Measurements from ENCODE around the gene GAPDHS. TPM values are rescaled to one million over a fixed set of nuclear protein-coding genes. Genes with fewer than 3 reads are reported as not detected.

The GAPDHS gene
- total RNA-seq, 1 donor from 2014 or later: not detected

DNA sequence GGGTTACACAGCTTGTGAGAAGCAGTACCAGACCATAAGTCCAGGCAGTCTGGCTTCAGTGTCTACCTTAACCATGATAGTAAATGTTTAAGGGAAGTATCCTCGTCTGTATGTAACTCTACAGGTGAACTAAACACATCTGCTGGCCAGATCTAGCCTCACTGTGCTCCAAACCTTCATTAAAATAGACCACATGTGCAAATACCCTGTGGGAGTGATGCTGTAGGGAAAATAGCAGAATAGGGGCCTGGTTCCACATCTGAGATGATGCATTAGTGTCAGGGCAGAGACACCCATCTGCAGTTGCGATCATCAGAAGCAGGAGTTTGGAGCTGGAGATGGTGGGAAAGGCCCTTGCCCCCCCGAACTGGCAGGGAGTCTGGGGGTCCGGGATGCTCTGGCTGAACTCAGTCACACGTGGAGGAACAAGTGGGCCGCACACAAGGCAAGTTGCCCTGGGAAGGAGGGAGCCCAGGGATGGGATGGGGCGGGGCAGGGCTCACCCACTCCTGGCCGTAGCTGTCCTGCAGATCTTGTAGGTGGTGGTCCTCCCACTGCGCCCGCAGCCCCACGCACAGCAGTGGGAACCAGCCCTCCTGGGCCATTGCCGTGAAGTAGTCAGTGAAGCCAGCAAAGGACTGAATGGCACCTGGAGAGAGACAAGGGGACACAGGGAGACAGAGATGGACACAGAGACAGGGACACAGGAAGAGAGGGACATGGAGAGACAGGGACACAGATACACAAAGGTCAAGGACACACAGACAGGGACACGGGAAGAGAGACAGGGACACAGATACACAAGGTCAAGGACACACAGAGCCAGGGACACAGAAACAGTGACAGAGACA lies 19.5 kb downstream of the GAPDHS start:
- no peak for ATAC-seq (ENCODE audit: low read depth)
- TF ChIP-seq, protein P1, sequence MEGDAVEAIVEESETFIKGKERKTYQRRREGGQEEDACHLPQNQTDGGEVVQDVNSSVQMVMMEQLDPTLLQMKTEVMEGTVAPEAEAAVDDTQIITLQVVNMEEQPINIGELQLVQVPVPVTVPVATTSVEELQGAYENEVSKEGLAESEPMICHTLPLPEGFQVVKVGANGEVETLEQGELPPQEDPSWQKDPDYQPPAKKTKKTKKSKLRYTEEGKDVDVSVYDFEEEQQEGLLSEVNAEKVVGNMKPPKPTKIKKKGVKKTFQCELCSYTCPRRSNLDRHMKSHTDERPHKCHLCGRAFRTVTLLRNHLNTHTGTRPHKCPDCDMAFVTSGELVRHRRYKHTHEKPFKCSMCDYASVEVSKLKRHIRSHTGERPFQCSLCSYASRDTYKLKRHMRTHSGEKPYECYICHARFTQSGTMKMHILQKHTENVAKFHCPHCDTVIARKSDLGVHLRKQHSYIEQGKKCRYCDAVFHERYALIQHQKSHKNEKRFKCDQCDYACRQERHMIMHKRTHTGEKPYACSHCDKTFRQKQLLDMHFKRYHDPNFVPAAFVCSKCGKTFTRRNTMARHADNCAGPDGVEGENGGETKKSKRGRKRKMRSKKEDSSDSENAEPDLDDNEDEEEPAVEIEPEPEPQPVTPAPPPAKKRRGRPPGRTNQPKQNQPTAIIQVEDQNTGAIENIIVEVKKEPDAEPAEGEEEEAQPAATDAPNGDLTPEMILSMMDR (IDR thresholded peaks at IDR 0.05): no peak
- Mint-ChIP-seq H3K4me1 (peaks cover 19% of the 10 kb centered on the region), H3K27ac (no peak overlapping the region), H3K27me3 (peaks cover 14% of the 10 kb centered on the region), H3K9me3 (no peaks in the 10 kb centered on the region), H3K4me3 (no peak overlapping the region), H3K36me3 (ENCODE audit: low read depth) (peaks cover 12% of the 10 kb centered on the region)
- intact Hi-C loops (cut with micrococcal nuclease): no loop called here
- ChIA-PET CTCF (interaction anchor here (1.3 kb wide), 1 partner anchor 18 kb away, joined by 3 read pairs; no protein-coding TSS in a partner anchor), POLR2A (no interaction called here)
- DNase-seq: no peak

DNA sequence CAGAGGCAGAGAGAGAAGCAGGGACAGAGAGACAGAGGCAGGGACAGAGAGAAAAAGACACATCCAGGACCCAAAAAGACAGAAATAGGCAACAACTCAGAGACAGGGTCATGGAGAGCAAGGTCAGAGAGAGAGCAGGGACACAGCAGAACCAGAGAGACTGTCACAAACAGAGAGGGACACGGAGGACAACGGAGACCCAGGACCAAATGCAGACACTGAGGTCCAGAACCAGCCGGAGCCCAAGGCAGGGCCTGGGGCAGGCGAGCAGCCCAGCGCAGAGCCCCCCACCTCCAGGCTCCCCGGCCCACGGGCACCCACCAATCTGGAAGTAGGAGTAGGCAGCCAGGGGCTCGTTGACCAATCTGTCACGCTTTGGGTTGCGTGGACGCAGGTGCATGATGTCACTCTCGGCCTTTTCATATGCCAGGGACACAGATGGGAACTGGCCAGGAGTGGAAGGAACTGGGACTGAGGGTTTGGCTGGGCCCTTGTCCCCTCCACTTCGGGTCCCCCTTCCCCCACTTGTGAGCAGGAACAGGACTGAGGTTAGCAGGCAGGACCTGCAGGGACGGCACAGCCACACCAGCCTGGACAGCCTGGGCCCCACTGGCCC lies 20.2 kb downstream of the GAPDHS start:
- intact Hi-C loops (cut with micrococcal nuclease): no loop called here
- no peak for DNase-seq
- no peak overlapping the region for H3K27ac Mint-ChIP-seq
- peaks cover 19% of the 10 kb centered on the region for H3K27me3 Mint-ChIP-seq
- TF ChIP-seq, protein P1 (IDR thresholded peaks at IDR 0.05): no peak
- H3K4me3 Mint-ChIP-seq: no peak overlapping the region
- POLR2A ChIA-PET: no interaction called here
- peaks cover 10% of the 10 kb centered on the region for H3K36me3 Mint-ChIP-seq (ENCODE audit: low read depth)
- CTCF ChIA-PET: no interaction called here
- peaks cover 21% of the 10 kb centered on the region for H3K4me1 Mint-ChIP-seq
- H3K9me3 Mint-ChIP-seq: no peaks in the 10 kb centered on the region
- no peak for ATAC-seq (ENCODE audit: low read depth)

DNA sequence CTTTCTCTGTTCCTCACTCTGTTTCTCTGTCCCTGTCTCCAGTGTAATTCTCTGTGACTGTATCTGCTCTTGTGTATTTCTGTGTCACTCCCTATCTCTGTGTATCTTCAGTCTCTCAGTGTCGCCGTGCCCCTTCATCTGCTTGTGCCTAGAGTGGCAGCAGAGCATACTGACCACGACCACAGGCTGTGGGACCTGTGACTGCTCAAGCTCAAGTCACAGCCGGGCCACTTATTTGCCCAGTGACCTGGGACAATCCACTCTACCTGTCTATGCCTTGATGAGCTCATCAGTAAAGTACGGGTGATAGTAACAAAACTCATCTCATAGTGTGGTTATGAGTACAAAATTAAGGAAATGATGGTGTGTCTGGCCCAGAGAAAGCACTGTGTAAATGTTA lies 20.8 kb downstream of the GAPDHS start:
- POLR2A ChIA-PET: no interaction called here
- peaks cover 21% of the 10 kb centered on the region for H3K4me1 Mint-ChIP-seq
- CTCF ChIA-PET: no interaction called here
- ATAC-seq (ENCODE audit: low read depth) (no peak), DNase-seq (no peak)
- H3K9me3 Mint-ChIP-seq: no peaks in the 10 kb centered on the region
- no peak overlapping the region for H3K27ac Mint-ChIP-seq
- peaks cover 25% of the 10 kb centered on the region for H3K27me3 Mint-ChIP-seq
- peaks cover 8% of the 10 kb centered on the region for H3K36me3 Mint-ChIP-seq (ENCODE audit: low read depth)
- no peak overlapping the region for H3K4me3 Mint-ChIP-seq
- intact Hi-C loops (cut with micrococcal nuclease): no loop called here
- TF ChIP-seq, protein P1 (IDR thresholded peaks at IDR 0.05): no peak

DNA sequence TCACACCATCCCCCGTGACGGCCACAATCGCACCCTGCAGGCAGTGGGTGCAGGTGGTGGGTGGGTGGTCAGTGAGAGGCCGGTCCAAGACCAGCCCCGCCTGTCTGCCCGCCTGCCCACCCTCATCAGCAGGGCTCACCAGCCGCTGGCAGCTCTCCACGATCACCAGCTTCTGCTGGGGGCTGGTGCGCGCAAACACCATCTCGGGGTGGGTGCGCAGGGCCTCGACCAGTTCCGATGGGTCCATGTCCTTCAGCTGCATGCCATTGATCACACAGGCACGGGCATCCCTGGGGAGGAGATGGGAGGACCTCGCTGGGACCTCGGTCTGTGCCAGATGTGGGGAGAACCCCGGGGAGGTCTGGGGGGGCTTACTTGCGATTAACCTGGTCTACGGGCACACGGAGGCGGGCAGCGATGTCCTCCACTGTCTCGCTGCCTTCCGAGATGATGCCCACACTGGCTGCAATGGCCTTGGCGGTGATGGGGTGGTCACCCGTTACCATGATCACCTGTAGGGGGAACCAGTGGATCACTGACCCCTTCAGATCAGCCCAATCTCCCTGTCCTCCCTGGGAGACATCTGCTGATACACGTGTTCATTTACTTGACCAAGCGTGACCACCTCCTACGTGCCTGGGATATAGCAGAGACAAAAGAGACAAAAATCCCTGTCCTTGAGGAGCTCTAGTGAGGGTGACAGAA lies 22.2 kb downstream of the GAPDHS start:
- CTCF ChIA-PET: no interaction called here
- TF ChIP-seq, protein P1 (IDR thresholded peaks at IDR 0.05): no peak
- peaks cover 24% of the 10 kb centered on the region for H3K4me1 Mint-ChIP-seq
- intact Hi-C loops (cut with micrococcal nuclease): no loop called here
- peaks cover 4% of the 10 kb centered on the region for H3K36me3 Mint-ChIP-seq (ENCODE audit: low read depth)
- no peaks in the 10 kb centered on the region for H3K9me3 Mint-ChIP-seq
- peaks cover 38% of the 10 kb centered on the region for H3K27me3 Mint-ChIP-seq
- POLR2A ChIA-PET: no interaction called here
- H3K4me3 Mint-ChIP-seq: no peak overlapping the region
- H3K27ac Mint-ChIP-seq: no peak overlapping the region
- no peak for DNase-seq
- no peak for ATAC-seq (ENCODE audit: low read depth)

Data from activated B cell treated with CpG ODN at 0.5 μM for 24 hours (primary cell).